RWPE2 (cell line): ENCODE results near the gene PAX6.

ENCODE experiments used
- ATAC-seq: fragments of 200-7000 bp; cut with Tn5 transposase; 3 replicates; pipeline ENCODE4 v1.9.1; 2021; ENCODE audit warnings: low read depth
- DNase-seq: peaks from one replicate; pipeline ENCODE4 v3.0.0-alpha.2; 2020; ENCODE audit warnings: low spot score
- H3K27ac ChIP-seq: fragments of 450-650 bp; 2 replicates; pipeline ENCODE4 v1.5.1; 2017; ENCODE audit warnings: mild to moderate bottlenecking; ENCODE audit not compliant: poor library complexity, severe bottlenecking
- H3K27me3 ChIP-seq: fragments of 250-450 bp; sonication (Bioruptor Pico); 2 replicates; pipeline ENCODE4 v1.5.1; 2021; ENCODE audit warnings: mild to moderate bottlenecking, moderate library complexity; ENCODE audit not compliant: insufficient read depth, poor library complexity, severe bottlenecking
- H3K36me3 ChIP-seq: fragments of 250-450 bp; sonication (Bioruptor Pico); 2 replicates; pipeline ENCODE4 v1.5.1; 2020; ENCODE audit warnings: low read depth, mild to moderate bottlenecking, moderate library complexity
- H3K4me1 ChIP-seq: fragments of 250-450 bp; sonication (Bioruptor Pico); 2 replicates; pipeline ENCODE4 v1.5.1; 2021; ENCODE audit warnings: mild to moderate bottlenecking, moderate library complexity; ENCODE audit not compliant: insufficient read depth, poor library complexity, severe bottlenecking
- H3K4me3 ChIP-seq: fragments of 250-450 bp; sonication (Bioruptor Pico); 2 replicates; pipeline ENCODE4 v1.5.1; 2021; ENCODE audit warnings: mild to moderate bottlenecking, moderate library complexity; ENCODE audit not compliant: severe bottlenecking
- H3K9me3 ChIP-seq: fragments of 250-450 bp; sonication (Bioruptor Pico); 2 replicates; pipeline ENCODE4 v1.5.1; 2021; ENCODE audit warnings: mild to moderate bottlenecking, moderate library complexity; ENCODE audit not compliant: severe bottlenecking
- CTCF ChIP-seq: fragments of 450-650 bp; IDR thresholded peaks from one replicate; pipeline ENCODE4 v1.5.1; 2017; ENCODE audit warnings: mild to moderate bottlenecking, moderate library complexity; ENCODE audit not compliant: poor library complexity, severe bottlenecking

The PAX6 gene

GRCh38 chr11:31802990-31803812, 7.9 kb downstream of the PAX6 start:
- ATAC-seq (no peak), DNase-seq (no peak)
- H3K9me3 ChIP-seq, result no peaks in the 10 kb centered on the region
- H3K27me3 ChIP-seq, result peaks cover 100% of the 10 kb centered on the region
- no peak for TF ChIP-seq CTCF
- H3K4me1 ChIP-seq, result no peaks in the 10 kb centered on the region
- H3K4me3 ChIP-seq, result no peak overlapping the region
- no peak overlapping the region for H3K27ac ChIP-seq
- H3K36me3 ChIP-seq, result no peaks in the 10 kb centered on the region

DNA sequence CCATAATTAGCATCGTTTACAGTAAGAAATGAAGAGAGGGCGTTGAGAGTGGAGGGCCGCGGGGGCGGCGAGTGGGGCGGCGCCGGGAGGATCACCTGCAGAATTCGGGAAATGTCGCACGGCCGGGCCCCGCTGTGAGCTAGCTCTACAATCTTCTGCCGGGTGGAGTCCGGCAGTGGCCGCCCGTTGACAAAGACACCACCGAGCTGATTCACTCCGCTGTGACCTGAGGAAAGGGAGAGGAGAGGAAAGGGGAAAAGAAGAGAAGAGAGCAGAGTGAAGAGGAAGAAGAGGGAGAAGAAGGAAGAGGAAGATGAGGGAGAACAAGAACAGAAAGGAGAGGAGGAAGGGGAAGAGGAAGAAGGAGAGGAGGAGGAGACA, 8.5 kb downstream of the PAX6 start:
- H3K4me3 ChIP-seq, result no peak overlapping the region
- no peak overlapping the region for H3K27ac ChIP-seq
- H3K36me3 ChIP-seq, result no peaks in the 10 kb centered on the region
- DNase-seq (no peak), ATAC-seq (no peak)
- H3K27me3 ChIP-seq, result peaks cover 100% of the 10 kb centered on the region
- no peaks in the 10 kb centered on the region for H3K9me3 ChIP-seq
- no peak for TF ChIP-seq CTCF
- no peaks in the 10 kb centered on the region for H3K4me1 ChIP-seq

DNA sequence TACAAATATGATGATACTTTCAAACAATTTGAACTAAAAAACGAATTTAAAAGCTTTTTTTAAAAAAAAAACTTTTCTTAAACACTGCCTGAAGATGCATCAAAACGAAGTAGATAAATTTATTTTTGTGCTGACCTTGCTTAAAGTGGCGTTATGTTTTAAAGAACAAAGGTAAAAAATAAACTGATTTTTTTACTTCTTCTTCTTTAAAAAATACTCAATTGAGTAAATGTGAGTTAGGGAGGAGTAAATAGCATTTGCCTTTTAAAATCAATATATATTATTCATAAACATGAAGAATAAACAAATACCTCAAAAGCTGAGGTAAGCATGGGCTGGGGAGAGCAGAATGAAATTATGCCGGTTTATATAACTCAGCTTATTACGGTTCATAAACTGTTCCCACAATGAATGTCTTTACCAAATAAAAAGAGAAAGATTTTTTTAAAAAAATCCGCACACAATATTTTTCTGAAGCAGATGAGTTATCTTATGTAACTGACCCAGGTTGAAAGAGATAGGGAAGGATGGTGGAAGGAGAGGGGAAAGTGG, 9.0 kb downstream of the PAX6 start:
- peaks cover 100% of the 10 kb centered on the region for H3K27me3 ChIP-seq
- no peak overlapping the region for H3K27ac ChIP-seq
- H3K4me1 ChIP-seq, result no peaks in the 10 kb centered on the region
- DNase-seq (no peak), ATAC-seq (no peak)
- H3K9me3 ChIP-seq, result no peaks in the 10 kb centered on the region
- TF ChIP-seq CTCF, result no peak
- H3K4me3 ChIP-seq, result no peak overlapping the region
- H3K36me3 ChIP-seq, result no peaks in the 10 kb centered on the region

DNA sequence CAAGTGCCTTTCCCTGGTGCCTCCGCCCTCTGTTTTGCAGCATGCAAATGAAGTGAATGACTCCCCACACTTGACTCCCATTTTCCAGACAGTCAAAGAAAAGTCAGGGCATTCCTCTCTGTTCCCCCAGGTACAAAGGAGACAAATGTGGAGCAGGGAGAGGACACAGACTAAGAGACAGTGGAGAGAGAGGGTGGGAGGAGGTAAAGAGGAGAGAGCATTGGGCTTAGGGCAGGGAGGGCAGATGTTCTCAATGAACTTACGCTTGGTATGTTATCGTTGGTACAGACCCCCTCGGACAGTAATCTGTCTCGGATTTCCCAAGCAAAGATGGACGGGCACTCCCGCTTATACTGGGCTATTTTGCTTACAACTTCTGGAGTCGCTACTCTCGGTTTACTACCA, 9.8 kb downstream of the PAX6 start:
- ATAC-seq (no peak), DNase-seq (no peak)
- H3K9me3 ChIP-seq, result no peaks in the 10 kb centered on the region
- TF ChIP-seq CTCF, result no peak
- no peaks in the 10 kb centered on the region for H3K36me3 ChIP-seq
- no peak overlapping the region for H3K27ac ChIP-seq
- H3K4me3 ChIP-seq, result no peak overlapping the region
- H3K27me3 ChIP-seq, result peaks cover 99% of the 10 kb centered on the region
- H3K4me1 ChIP-seq, result no peaks in the 10 kb centered on the region
